ENCODE results near the gene CCDC38. TPM values are rescaled to one million over a fixed set of nuclear protein-coding genes. Genes with fewer than 3 reads are reported as not detected.

The CCDC38 gene
- total RNA-seq, 2 experiments from 2014 or later = not detected

- Mint-ChIP-seq H3K4me3 (no peak overlapping the region), H3K9me3 (no peaks in the 10 kb centered on the region), H3K4me1 (no peaks in the 10 kb centered on the region), H3K27me3 (peaks cover 29% of the 10 kb centered on the region), H3K27ac (peak overlapping the region; percentile 39), H3K36me3 (ENCODE audit: low read depth) (no peaks in the 10 kb centered on the region)
- no peak for DNase-seq
- CTCF ChIA-PET = no interaction called here
- POLR2A ChIA-PET = no interaction called here
Observed at GRCh38 chr12:95836630-95837239, 105.7 kb downstream of the CCDC38 start.

DNA sequence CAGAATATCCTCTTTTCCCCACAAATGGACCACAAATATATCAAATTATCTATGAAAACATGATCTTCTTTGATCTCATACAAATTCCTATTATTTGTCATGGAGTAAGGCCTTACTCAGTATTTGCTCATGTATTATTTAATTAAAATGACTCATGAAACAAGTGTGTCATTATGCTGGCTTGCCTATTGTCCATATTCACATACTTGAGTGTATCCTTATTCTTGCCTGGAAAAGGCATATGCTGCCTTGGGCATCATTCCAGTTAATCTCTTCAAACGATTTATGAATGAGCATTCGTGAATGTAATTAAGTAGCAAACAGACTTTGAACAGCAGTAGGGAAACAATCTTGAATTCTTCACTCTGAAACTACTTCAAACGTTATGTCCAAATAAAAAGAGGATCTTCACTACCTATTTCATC, 106.2 kb downstream of the CCDC38 start:
- ChIA-PET CTCF (no interaction called here), POLR2A (no interaction called here)
- Mint-ChIP-seq H3K27me3 (peaks cover 29% of the 10 kb centered on the region), H3K9me3 (no peaks in the 10 kb centered on the region), H3K4me3 (no peak overlapping the region), H3K4me1 (no peaks in the 10 kb centered on the region), H3K36me3 (ENCODE audit: low read depth) (no peaks in the 10 kb centered on the region), H3K27ac (no peak overlapping the region)
- no peak for DNase-seq

- ChIA-PET CTCF (no interaction called here), POLR2A (no interaction called here)
- H3K4me1 Mint-ChIP-seq = no peaks in the 10 kb centered on the region
- no peaks in the 10 kb centered on the region for H3K9me3 Mint-ChIP-seq
- no peak for DNase-seq
- H3K27ac Mint-ChIP-seq = no peak overlapping the region
- H3K36me3 Mint-ChIP-seq (ENCODE audit: low read depth) = no peaks in the 10 kb centered on the region
- H3K27me3 Mint-ChIP-seq = peaks cover 41% of the 10 kb centered on the region
- H3K4me3 Mint-ChIP-seq = no peak overlapping the region
Observed at GRCh38 chr12:95834572-95834971, 107.8 kb downstream of the CCDC38 start.

- no peaks in the 10 kb centered on the region for H3K4me1 Mint-ChIP-seq
- ChIA-PET POLR2A (no interaction called here), CTCF (interaction anchor here (0.7 to 0.9 kb wide), 2 partner anchors 31 to 147 kb away, joined by 3 read pairs; no protein-coding TSS in a partner anchor)
- no peaks in the 10 kb centered on the region for H3K36me3 Mint-ChIP-seq (ENCODE audit: low read depth)
- no peaks in the 10 kb centered on the region for H3K9me3 Mint-ChIP-seq
- no peak overlapping the region for H3K27ac Mint-ChIP-seq
- no peak overlapping the region for H3K4me3 Mint-ChIP-seq
- DNase-seq = no peak
- H3K27me3 Mint-ChIP-seq = peaks cover 29% of the 10 kb centered on the region
Observed at GRCh38 chr12:95830335-95831089, 111.9 kb downstream of the CCDC38 start.

DNA sequence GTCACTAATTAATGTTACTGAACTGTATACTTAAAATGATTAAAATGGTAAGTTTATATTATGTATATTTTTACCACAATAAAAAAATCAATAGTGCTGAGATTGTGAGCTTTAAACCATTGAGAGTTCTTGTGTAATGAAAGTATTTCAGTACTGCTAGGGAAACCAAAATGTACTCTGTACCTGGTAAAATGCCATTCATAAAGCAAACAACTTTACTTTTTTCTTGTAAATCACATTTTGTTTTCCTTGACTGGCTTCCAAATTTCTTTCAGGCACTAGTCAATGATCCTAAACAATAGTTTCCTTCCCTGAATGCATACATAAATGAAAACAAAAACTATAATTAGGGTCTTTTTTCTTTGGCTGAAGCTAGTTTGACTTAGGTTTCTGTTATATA, 113.0 kb downstream of the CCDC38 start:
- H3K4me3 Mint-ChIP-seq = no peak overlapping the region
- DNase-seq = no peak
- ChIA-PET POLR2A (no interaction called here), CTCF (no interaction called here)
- H3K4me1 Mint-ChIP-seq = no peaks in the 10 kb centered on the region
- H3K9me3 Mint-ChIP-seq = no peaks in the 10 kb centered on the region
- no peak overlapping the region for H3K27ac Mint-ChIP-seq
- H3K27me3 Mint-ChIP-seq = peaks cover 26% of the 10 kb centered on the region
- H3K36me3 Mint-ChIP-seq (ENCODE audit: low read depth) = no peaks in the 10 kb centered on the region

GRCh38 chr12:95820096-95820703, 122.2 kb downstream of the CCDC38 start:
- peaks cover 23% of the 10 kb centered on the region for H3K27me3 Mint-ChIP-seq
- no peak for DNase-seq
- H3K27ac Mint-ChIP-seq = no peak overlapping the region
- no peaks in the 10 kb centered on the region for H3K9me3 Mint-ChIP-seq
- ChIA-PET POLR2A (no interaction called here), CTCF (no interaction called here)
- H3K4me3 Mint-ChIP-seq = no peak overlapping the region
- no peaks in the 10 kb centered on the region for H3K4me1 Mint-ChIP-seq
- H3K36me3 Mint-ChIP-seq (ENCODE audit: low read depth) = no peaks in the 10 kb centered on the region

Other genes starting within 250 kb of the CCDC38 start
- under 1 TPM; 0.17 to 0.40 TPM for gene NTN4, start 151.8 kb downstream of the CCDC38 start, total RNA-seq
- 10 to 100 TPM; 23.2 to 32.8 TPM for gene SNRPF, start 83.7 kb downstream of the CCDC38 start, total RNA-seq
- gene AMDHD1, start 717 bp upstream of the CCDC38 start, total RNA-seq = 1 to 10 TPM in 1 of 2 experiments, under 1 TPM in 1; 0.89 to 1.4 TPM
- gene HAL, start 53.7 kb upstream of the CCDC38 start, total RNA-seq = under 1 TPM; 0.44 to 0.69 TPM
- 10 to 100 TPM; 55.8 to 56.2 TPM for gene LTA4H, start 93.0 kb upstream of the CCDC38 start, total RNA-seq

Measured in activated CD4-positive, alpha-beta T cell treated with anti-CD3 and anti-CD28 coated beads, Interleukin-2, amount 10 ng/mL, durations not matched to agents 7 days and 5 days (primary cell).